ENCODE measurements around the gene ELOB. TPM values are rescaled to one million over a fixed set of nuclear protein-coding genes. Genes with fewer than 3 reads are reported as not detected.
"Not testable (repeated sequence)": the region's sequence is repeated elsewhere in the genome, so short reads cannot be mapped to it uniquely, and the experiment has no call there.

The ELOB gene
- total RNA-seq, 1 donor from 2014 or later, result 128 TPM

GRCh38 chr16:2736476-2737237, 40.4 kb downstream of the ELOB start:
- FAIRE-seq (no peak), DNase-seq (ENCODE audit: low spot score in 2 of 2) (no peak)

GRCh38 chr16:2734844-2735515, 42.1 kb downstream of the ELOB start:
- FAIRE-seq (no peak), DNase-seq (ENCODE audit: low spot score in 2 of 2) (no peak)

DNA sequence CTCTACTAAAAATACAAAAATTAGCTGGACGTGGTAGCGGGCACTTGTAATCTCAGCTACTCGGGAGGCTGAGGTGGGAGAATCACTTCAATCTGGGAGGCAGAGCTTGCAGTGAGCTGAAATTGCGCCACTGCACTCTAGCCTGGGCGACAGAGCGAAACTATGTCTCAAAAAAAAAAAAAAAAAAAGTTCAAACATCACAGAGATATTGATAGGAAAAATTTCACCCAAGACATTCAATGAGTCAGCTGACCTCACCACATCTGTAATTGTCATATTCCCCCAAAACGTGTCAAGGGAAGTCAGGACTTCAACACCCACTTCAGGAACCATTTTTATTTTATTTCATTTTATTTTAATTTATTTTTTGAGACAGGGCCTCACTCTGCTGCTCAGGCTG, 49.0 kb downstream of the ELOB start:
- no peak for DNase-seq (ENCODE audit: low spot score in 2 of 2)
- FAIRE-seq, result no peak

GRCh38 chr16:2726923-2727322, 50.2 kb downstream of the ELOB start:
- no peak for FAIRE-seq

DNA sequence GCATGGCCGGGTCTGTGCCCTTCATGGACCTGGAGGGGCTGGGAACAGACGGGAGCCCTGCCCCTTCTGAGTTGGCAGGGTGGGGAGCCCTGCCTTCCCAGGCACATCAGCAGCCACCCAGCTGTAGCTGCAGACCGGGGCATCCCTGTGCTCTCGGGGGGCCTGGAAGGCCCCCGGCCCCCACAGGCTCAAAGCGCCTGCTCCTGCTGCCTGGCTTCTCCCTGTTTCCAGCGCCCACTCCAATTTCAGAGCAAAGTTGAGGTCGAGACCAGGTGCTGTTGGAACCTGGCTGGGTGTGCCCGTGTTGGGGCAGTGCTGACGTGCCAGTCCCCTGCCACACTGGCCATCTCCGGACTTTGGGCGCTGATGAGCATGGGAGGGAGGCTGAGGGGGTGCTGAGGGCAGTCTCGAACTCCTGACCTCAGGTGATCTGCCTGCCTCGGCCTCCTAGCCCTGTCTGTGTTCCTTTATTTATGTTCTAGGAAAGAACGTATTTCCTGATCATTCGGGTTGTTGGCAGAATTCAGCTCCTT, 52.2 kb downstream of the ELOB start:
- no peak for FAIRE-seq

More at GRCh38 chr16:2726923-2727322, 50.2 kb downstream of the ELOB start:
- DNase-seq (ENCODE audit: low spot score in 2 of 2), result no peak

GRCh38 chr16:2724088-2724676, 52.9 kb downstream of the ELOB start:
- FAIRE-seq (no peak), DNase-seq (ENCODE audit: low spot score in 2 of 2) (no peak)

More for the DNA sequence above, 52.2 kb downstream of the ELOB start:
- DNase-seq (ENCODE audit: low spot score in 2 of 2), result no peak

DNA sequence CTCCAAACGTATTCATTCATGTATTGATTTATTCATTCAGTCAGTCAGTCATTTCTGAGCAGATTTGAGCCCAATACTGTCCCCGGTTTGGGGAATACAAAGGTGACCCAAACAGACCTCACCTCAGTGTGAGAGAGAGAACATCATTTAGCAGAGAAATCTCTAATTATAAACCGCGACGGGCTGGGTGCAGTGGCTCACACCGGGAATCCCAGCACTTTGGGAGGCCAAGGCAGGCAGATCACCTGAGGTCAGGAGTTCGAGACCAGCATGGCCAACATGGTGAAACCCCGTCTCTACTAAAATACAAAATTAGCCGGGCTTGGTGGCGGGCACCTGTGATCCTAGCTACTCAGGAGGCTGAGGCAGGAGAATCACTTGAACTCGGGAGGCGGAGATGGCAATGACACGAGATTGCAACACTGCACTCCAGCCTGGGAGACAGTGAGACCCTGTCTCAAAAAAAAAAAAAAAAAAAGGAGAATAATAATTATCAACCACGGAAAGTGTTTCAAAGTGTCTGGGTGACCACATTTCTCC, 55.4 kb downstream of the ELOB start:
- not testable (repeated sequence) for DNase-seq (ENCODE audit: low spot score in 2 of 2); FAIRE-seq

Small RNAs within 50 kb of the gene (small RNA-seq; reads per million reads assigned to genes)
- gene SNORA3C, result not detected

Other genes with a start within 250 kb of the ELOB start
- 0.41 TPM for gene CEMP1, start 245.9 kb downstream of the ELOB start, total RNA-seq
- 28.5 TPM for gene PDPK1, start 239.3 kb downstream of the ELOB start, total RNA-seq
- gene KCTD5, start 94.8 kb downstream of the ELOB start, total RNA-seq, result 21.2 TPM
- gene PRSS27, start 57.1 kb downstream of the ELOB start, total RNA-seq, result 1.6 TPM
- 40.8 TPM for gene SRRM2, start 24.6 kb downstream of the ELOB start, total RNA-seq
- not detected for gene PRSS33, start 10.3 kb upstream of the ELOB start, total RNA-seq
- gene PRSS41, start 21.2 kb upstream of the ELOB start, total RNA-seq, result not detected
- gene PRSS21, start 40.0 kb upstream of the ELOB start, total RNA-seq, result not detected
- not detected for gene ZG16B, start 53.0 kb upstream of the ELOB start, total RNA-seq
- not detected for gene PRSS22, start 80.9 kb upstream of the ELOB start, total RNA-seq
- 46.5 TPM for gene FLYWCH2, start 105.9 kb upstream of the ELOB start, total RNA-seq
- 22.8 TPM for gene FLYWCH1, start 134.7 kb upstream of the ELOB start, total RNA-seq
- gene KREMEN2, start 187.0 kb upstream of the ELOB start, total RNA-seq, result not detected
- 18.3 TPM for gene PAQR4, start 192.1 kb upstream of the ELOB start, total RNA-seq
- gene PKMYT1, start 203.2 kb upstream of the ELOB start, total RNA-seq, result 1.2 TPM
- not detected for gene CLDN9, start 235.6 kb upstream of the ELOB start, total RNA-seq
- gene CLDN6, start 240.9 kb upstream of the ELOB start, total RNA-seq, result 0.41 TPM
- gene TNFRSF12A, start 243.1 kb upstream of the ELOB start, total RNA-seq, result 0.82 TPM
- 15.5 TPM for gene HCFC1R1, start 246.7 kb upstream of the ELOB start, total RNA-seq
- gene THOC6, start 246.8 kb upstream of the ELOB start, total RNA-seq, result 6.1 TPM

All from frontal cortex (tissue), 4 donors.